ENCODE measurements around the gene SERINC1. TPM values are rescaled to one million over a fixed set of nuclear protein-coding genes. Genes with fewer than 3 reads are reported as not detected.

The SERINC1 gene
- total RNA-seq, 1 experiment from 2014 or later: 72.2 TPM

GRCh38 chr6:122501475-122501874 lies 29.9 kb upstream of the SERINC1 start:
- no peaks in the 10 kb centered on the region for H3K36me3 Mint-ChIP-seq (ENCODE audit: insufficient read depth, unreplicated experiment)
- no TSS peak for BruUV-seq (replicated peaks)
- H3K4me3 Mint-ChIP-seq (ENCODE audit: unreplicated experiment): no peak overlapping the region
- H3K9me3 Mint-ChIP-seq (ENCODE audit: unreplicated experiment): peaks cover 52% of the 10 kb centered on the region
- H3K4me3 ChIP-seq (ENCODE audit: low read depth, low read length): no peak overlapping the region
- H3K36me3 ChIP-seq (ENCODE audit: control insufficient read depth, insufficient read depth, low read length): no peaks in the 10 kb centered on the region
- DNase-seq: no peak
- intact Hi-C loops (cut with micrococcal nuclease; ENCODE audit: unreplicated experiment): no loop called here
- no peaks in the 10 kb centered on the region for H3K4me1 Mint-ChIP-seq (ENCODE audit: low read depth, unreplicated experiment)
- H3K27ac Mint-ChIP-seq (ENCODE audit: unreplicated experiment): no peak overlapping the region
- TF ChIP-seq CTCF (IDR thresholded peaks at IDR 0.05; ENCODE audit: insufficient read depth in 1 of 2, low read depth in 1 of 2, low read length in 1 of 2, severe bottlenecking in 1 of 2, unreplicated experiment in 1 of 2): no peak
- peaks cover 20% of the 10 kb centered on the region for H3K9me3 ChIP-seq
- ChIA-PET POLR2A (no interaction called here), CTCF (no interaction called here)
- no peaks in the 10 kb centered on the region for H3K27me3 ChIP-seq (replicated peaks; ENCODE audit: control insufficient read depth, insufficient read depth, low read length)
- peaks cover 6% of the 10 kb centered on the region for H3K27me3 Mint-ChIP-seq (ENCODE audit: insufficient read depth, unreplicated experiment)
- H3K4me1 ChIP-seq: no peaks in the 10 kb centered on the region

- Mint-ChIP-seq H3K27ac (ENCODE audit: unreplicated experiment) (no peak overlapping the region), H3K4me1 (ENCODE audit: low read depth, unreplicated experiment) (peaks cover 6% of the 10 kb centered on the region), H3K36me3 (ENCODE audit: insufficient read depth, unreplicated experiment) (no peaks in the 10 kb centered on the region), H3K9me3 (ENCODE audit: unreplicated experiment) (peaks cover 27% of the 10 kb centered on the region), H3K27me3 (ENCODE audit: insufficient read depth, unreplicated experiment) (peaks cover 6% of the 10 kb centered on the region), H3K4me3 (ENCODE audit: unreplicated experiment) (no peak overlapping the region)
- DNase-seq: no peak
- no TSS peak for BruUV-seq (replicated peaks)
- Histone ChIP-seq H3K4me3 (ENCODE audit: low read depth, low read length) (no peak overlapping the region), H3K4me1 (no peaks in the 10 kb centered on the region), H3K36me3 (ENCODE audit: control insufficient read depth, insufficient read depth, low read length) (no peaks in the 10 kb centered on the region), H3K9me3 (no peaks in the 10 kb centered on the region; the same call in 1 of the 2 replicates), H3K27me3 (replicated peaks; ENCODE audit: control insufficient read depth, insufficient read depth, low read length) (no peaks in the 10 kb centered on the region)
- POLR2A ChIA-PET: no interaction called here
- intact Hi-C loops (cut with micrococcal nuclease; ENCODE audit: unreplicated experiment): no loop called here
- no peak for TF ChIP-seq CTCF (IDR thresholded peaks at IDR 0.05; ENCODE audit: insufficient read depth in 1 of 2, low read depth in 1 of 2, low read length in 1 of 2, severe bottlenecking in 1 of 2, unreplicated experiment in 1 of 2)
- CTCF ChIA-PET: interaction anchor here (1.2 kb wide), 1 partner anchor 35 kb away, joined by 3 read pairs; no protein-coding TSS in a partner anchor
Measured at GRCh38 chr6:122495612-122496011, 24.0 kb upstream of the SERINC1 start.

- H3K27me3 Mint-ChIP-seq (ENCODE audit: insufficient read depth, unreplicated experiment): peaks cover 6% of the 10 kb centered on the region
- H3K4me1 ChIP-seq: no peaks in the 10 kb centered on the region
- BruUV-seq (replicated peaks): no TSS peak
- no peaks in the 10 kb centered on the region for H3K36me3 Mint-ChIP-seq (ENCODE audit: insufficient read depth, unreplicated experiment)
- H3K4me3 ChIP-seq (ENCODE audit: low read depth, low read length): no peak overlapping the region
- H3K27me3 ChIP-seq (replicated peaks; ENCODE audit: control insufficient read depth, insufficient read depth, low read length): no peaks in the 10 kb centered on the region
- ChIA-PET CTCF (interaction anchor here (1.2 kb wide), 1 partner anchor 35 kb away, joined by 3 read pairs; no protein-coding TSS in a partner anchor), POLR2A (no interaction called here)
- H3K36me3 ChIP-seq (ENCODE audit: control insufficient read depth, insufficient read depth, low read length): no peaks in the 10 kb centered on the region
- no peak for TF ChIP-seq CTCF (IDR thresholded peaks at IDR 0.05; ENCODE audit: insufficient read depth in 1 of 2, low read depth in 1 of 2, low read length in 1 of 2, severe bottlenecking in 1 of 2, unreplicated experiment in 1 of 2)
- no peak overlapping the region for H3K27ac Mint-ChIP-seq (ENCODE audit: unreplicated experiment)
- intact Hi-C loops (cut with micrococcal nuclease; ENCODE audit: unreplicated experiment): no loop called here
- no peak overlapping the region for H3K4me3 Mint-ChIP-seq (ENCODE audit: unreplicated experiment)
- H3K4me1 Mint-ChIP-seq (ENCODE audit: low read depth, unreplicated experiment): peaks cover 6% of the 10 kb centered on the region
- no peaks in the 10 kb centered on the region; the same call in 1 of the 2 replicates for H3K9me3 ChIP-seq
- H3K9me3 Mint-ChIP-seq (ENCODE audit: unreplicated experiment): peaks cover 19% of the 10 kb centered on the region
- DNase-seq: peak in 1 of 2 experiments; percentile 25
Measured at GRCh38 chr6:122494665-122495272, 23.2 kb upstream of the SERINC1 start.

Measured in Caco-2 (cell line).